Fibroblast of the conjunctiva (primary cell): Measurements from ENCODE around the gene DAPK1.

Experiments used
- DNase-seq: peaks from one replicate; pipeline ENCODE4 v3.0.0-alpha.2; 2010; ENCODE audit warnings: low read depth

The DAPK1 gene

GRCh38 chr9:87497604-87498045 is at the start of gene DAPK1:
Gene DAPK1 (plus strand): TSS chr9:87497867. CDS start chr9:87499078, 1,211 bp downstream.
- DNase-seq: no peak

- no peak for DNase-seq
Measured at GRCh38 chr9:87451149-87451548, 46.5 kb upstream of the DAPK1 start.

GRCh38 chr9:87455407-87455806 is 42.3 kb upstream of the DAPK1 start:
- no peak for DNase-seq

GRCh38 chr9:87461256-87461655 is 36.4 kb upstream of the DAPK1 start:
- DNase-seq: no peak

GRCh38 chr9:87464110-87464991 is 33.3 kb upstream of the DAPK1 start:
- DNase-seq: no peak

GRCh38 chr9:87464992-87465378 is 32.7 kb upstream of the DAPK1 start:
- DNase-seq: no peak

- DNase-seq: no peak
Measured at GRCh38 chr9:87465816-87466215, 31.9 kb upstream of the DAPK1 start.

GRCh38 chr9:87467187-87467586 is 30.5 kb upstream of the DAPK1 start:
- DNase-seq: no peak

- DNase-seq: no peak
Measured at GRCh38 chr9:87469793-87470465, 27.7 kb upstream of the DAPK1 start.

- no peak for DNase-seq
Measured at GRCh38 chr9:87471746-87472145, 25.9 kb upstream of the DAPK1 start.

- no peak for DNase-seq
Measured at GRCh38 chr9:87475463-87475862, 22.2 kb upstream of the DAPK1 start.

GRCh38 chr9:87478226-87478992 is 19.3 kb upstream of the DAPK1 start:
- DNase-seq: no peak

GRCh38 chr9:87479801-87480201 is 17.9 kb upstream of the DAPK1 start:
- no peak for DNase-seq

GRCh38 chr9:87481890-87482855 is 15.5 kb upstream of the DAPK1 start:
- DNase-seq: no peak

GRCh38 chr9:87490225-87490624 is 7.4 kb upstream of the DAPK1 start:
- no peak for DNase-seq

GRCh38 chr9:87490907-87491306 is 6.8 kb upstream of the DAPK1 start:
- no peak for DNase-seq

GRCh38 chr9:87491523-87491922 is 6.1 kb upstream of the DAPK1 start:
- DNase-seq: no peak

GRCh38 chr9:87492642-87493041 is 5.0 kb upstream of the DAPK1 start:
- no peak for DNase-seq

- no peak for DNase-seq
Measured at GRCh38 chr9:87494970-87495471, 2.6 kb upstream of the DAPK1 start.

- DNase-seq: no peak
Measured at GRCh38 chr9:87497080-87497603, 525 bp upstream of the DAPK1 start.
